Measurements from ENCODE around the gene PLCD3.

The PLCD3 gene, protein sequence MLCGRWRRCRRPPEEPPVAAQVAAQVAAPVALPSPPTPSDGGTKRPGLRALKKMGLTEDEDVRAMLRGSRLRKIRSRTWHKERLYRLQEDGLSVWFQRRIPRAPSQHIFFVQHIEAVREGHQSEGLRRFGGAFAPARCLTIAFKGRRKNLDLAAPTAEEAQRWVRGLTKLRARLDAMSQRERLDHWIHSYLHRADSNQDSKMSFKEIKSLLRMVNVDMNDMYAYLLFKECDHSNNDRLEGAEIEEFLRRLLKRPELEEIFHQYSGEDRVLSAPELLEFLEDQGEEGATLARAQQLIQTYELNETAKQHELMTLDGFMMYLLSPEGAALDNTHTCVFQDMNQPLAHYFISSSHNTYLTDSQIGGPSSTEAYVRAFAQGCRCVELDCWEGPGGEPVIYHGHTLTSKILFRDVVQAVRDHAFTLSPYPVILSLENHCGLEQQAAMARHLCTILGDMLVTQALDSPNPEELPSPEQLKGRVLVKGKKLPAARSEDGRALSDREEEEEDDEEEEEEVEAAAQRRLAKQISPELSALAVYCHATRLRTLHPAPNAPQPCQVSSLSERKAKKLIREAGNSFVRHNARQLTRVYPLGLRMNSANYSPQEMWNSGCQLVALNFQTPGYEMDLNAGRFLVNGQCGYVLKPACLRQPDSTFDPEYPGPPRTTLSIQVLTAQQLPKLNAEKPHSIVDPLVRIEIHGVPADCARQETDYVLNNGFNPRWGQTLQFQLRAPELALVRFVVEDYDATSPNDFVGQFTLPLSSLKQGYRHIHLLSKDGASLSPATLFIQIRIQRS

DNA sequence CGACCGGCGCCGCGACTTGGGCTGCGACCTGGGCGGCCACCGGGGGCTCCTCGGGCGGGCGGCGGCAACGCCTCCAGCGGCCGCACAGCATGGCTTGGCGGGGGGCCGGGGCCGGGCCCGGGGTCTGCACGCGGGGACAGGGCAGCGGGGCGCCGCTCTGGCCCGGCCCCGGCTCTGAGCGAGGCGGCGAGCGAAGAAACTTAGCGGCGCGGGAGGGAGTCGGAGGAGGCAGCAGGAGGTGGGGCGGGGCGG, at the start of gene PLCD3:
Gene PLCD3, minus strand, starts transcription at position 196 of the 252 bp plus-strand sequence. Its CDS starts 105 bp downstream, at position 91.
- no peak for DNase-seq

DNA sequence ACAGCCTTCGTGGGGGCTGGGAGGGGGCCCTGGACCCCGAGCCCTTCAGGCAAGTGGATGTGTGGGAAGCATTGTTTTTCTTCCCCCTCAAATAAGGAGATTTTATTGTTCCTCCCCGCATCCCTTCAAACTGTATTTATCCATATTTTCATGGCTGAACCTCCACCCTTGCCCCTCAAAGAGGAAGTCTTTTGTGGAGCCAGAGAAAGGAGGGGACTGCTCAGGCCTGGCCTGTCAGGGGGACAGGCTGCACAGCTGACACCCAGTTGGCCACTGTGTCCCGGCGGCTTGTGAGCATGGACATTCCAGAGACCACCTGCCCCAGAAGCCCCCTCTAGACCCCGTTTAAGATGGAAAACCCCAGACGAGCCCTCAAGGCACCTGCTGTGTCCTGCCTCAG, 45.2 kb upstream of the PLCD3 start:
- DNase-seq, result no peak

DNA sequence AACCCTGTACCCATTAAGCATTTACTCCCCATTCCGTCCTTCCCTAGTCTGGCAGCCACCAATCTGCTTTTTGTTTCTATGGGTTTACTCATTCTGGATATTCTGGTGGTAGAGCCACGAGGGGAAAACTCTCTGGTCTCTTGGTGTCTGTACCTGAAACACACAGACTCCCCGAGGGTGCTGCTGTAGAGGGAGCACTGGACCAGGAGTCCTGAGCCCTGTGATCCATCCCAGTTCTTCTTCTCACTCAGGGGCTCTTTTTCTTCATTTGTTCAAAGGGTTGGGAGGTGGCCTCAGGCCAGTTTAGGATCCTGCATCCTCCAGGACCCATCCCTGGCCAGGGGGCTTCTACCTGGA, 43.4 kb upstream of the PLCD3 start:
- no peak for DNase-seq

DNA sequence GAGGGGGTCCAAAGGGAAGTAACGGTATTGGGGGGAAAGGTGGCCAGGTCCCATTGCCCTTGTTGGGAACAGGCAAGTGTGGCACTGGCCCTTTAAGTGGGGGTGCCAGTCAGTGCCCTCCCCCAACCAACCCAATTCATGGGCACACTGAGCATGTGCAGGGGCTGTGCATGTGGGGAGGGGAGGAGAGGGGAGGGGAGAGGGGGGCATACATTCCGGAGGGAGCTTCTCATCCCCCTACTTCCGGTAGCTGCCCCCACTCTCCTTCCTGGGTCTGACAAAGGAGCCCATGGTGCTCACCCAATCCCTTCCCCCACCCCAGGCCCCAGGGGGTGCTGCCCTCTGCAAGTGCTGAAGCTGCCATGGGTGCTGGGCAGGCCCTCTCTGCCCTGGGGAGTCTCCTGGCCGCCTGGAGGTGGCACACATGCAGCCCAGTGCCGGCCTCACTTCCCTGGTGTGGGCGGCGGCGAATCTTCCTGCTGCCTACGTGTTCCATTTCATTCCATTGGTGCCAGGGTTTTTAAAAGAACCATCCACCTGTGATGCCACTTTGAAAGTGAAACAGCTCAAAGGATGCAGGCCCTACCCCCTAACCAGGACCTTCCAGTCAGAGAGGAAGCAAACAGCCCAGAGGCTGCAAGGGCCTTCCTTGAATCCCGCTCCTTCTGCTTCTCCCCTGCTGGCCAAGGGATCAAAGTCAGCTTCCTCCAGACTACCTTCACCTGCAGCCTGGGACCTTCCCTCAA, 40.4 kb upstream of the PLCD3 start:
- DNase-seq, result peak; percentile 69 to 73

DNA sequence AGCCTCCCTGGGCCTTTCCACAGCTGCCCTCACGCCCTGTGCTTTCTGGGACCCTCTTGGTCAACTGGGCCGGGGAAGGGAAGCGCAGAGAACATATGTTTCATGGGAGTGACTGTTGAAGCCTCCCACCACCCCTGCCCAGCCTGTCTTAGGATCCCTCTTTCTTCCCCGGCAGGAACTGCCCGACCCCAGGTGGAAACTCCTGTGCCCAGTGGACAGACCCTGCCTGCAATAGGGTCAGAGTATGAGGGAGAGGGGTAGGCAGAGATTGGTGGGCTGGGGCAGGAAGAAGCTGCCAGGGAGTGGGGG, 39.9 kb upstream of the PLCD3 start:
- no peak for DNase-seq

DNA sequence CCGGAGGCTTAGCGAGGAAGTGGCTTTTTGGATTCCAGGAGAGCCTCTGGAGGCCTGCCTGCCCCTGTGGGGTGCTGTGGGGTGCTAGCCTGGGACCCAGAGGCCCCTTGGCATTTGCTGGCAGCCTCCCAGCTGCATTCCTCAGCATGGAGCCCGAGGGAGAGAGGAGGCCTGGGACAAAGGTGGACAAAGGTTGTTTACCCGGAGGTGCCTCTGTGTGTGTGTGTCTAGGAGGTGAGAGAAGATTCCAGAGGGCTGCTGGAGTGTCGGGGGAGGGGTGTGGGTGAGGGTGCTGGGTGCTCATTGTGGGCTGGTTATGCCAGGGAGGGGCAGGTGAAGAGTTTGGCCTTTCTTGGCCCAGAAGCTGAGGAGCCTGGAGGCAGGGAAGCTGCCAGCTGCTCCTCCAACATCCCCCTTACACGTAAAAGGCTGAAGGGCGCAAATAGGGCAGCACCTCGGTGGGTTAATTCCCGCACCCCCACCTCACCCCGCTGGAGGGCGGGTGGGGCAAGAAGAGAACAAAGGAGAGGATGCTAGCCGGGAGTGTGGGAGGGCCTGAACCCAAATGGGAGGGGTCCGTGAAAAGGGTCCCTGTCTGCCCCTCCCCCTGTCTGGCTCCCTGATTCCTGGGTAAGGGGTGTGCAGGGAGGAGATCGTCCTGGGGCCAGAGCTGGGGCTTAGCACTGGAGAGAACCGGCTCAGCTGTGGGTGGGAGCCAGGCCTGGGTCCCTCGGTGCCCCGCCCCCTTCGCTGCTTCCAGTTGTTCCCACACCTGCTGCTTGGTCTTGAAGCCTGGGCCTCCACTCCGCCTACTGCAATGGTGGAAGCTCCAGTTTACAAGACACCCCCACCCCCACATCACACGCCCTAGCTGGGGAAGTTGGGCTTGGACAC, 39.3 kb upstream of the PLCD3 start:
- DNase-seq, result no peak

DNA sequence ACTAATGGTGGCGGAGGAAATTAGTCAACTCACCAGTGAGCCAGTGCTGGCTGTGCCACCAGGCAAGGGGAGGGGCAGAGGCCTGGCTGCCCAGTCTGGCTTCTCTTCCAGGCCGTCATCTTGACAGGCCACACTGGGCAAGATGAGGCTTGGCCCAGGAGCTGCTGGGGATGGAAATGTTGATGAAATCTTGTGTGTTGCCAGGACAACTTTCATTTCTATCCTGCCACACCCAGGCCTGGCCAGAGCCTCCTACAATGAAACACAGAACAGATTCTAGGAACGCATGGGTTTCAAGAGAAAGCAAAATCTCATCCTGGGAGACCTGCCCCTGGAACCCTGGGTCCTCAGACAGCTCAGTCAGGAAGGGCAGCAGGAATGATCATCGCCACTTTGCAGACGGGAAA, 38.6 kb upstream of the PLCD3 start:
- DNase-seq, result no peak

DNA sequence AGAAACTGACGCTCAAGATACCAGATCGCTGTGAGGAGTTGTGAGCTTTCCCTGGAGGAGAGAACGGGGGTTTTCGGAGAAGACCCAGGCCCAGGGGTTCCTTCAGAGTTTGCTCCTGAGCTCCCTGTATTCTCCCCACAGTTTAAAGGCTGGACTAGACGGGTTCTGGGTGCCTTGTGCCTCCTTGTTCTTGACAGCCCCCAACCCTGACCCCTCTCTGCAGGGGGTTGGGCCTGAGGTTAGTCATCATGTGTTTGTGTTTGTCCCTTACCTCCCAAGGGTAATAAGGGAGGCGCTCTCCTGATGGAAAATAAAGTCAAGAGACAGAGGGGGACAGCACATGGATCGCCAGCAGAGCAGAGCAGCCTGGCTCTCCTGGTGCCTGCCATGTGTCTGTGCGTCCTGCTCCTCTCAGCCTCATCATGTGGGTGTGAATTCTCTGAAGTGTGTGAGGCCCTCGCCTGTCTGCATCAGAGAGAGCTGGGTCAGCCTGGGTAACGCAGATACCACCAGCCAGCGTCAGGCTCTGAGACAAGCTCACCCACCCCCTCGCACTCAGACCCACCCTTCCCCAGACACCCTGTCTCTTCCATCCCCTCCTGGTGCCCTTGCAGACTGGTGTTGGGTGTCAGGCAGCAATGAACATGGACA, 38.1 kb upstream of the PLCD3 start:
- no peak for DNase-seq

DNA sequence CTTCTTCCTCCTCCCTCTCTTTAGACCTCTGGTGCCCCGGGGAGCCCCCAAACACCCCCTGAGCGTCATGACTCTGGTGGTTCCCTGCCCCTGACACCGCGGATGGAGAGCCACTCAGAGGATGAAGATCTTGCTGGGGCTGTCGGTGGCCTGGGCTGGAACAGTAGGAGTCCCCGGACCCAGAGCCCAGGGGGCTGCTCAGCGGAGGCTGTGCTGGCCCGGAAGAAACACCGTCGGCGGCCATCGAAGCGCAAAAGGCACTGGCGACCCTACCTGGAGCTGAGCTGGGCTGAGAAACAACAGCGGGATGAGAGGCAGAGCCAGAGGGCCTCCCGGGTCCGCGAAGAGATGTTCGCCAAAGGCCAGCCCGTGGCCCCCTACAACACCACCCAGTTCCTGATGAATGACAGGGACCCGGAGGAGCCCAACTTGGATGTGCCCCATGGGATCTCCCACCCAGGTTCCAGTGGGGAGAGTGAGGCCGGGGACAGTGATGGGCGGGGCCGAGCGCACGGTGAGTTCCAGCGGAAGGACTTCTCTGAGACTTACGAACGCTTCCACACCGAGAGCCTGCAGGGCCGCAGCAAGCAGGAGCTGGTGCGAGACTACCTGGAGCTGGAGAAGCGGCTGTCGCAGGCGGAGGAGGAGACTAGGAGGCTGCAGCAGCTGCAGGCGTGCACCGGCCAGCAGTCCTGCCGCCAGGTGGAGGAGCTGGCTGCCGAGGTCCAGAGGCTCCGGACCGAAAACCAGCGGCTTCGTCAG, 36.9 kb upstream of the PLCD3 start:
- DNase-seq, result no peak

DNA sequence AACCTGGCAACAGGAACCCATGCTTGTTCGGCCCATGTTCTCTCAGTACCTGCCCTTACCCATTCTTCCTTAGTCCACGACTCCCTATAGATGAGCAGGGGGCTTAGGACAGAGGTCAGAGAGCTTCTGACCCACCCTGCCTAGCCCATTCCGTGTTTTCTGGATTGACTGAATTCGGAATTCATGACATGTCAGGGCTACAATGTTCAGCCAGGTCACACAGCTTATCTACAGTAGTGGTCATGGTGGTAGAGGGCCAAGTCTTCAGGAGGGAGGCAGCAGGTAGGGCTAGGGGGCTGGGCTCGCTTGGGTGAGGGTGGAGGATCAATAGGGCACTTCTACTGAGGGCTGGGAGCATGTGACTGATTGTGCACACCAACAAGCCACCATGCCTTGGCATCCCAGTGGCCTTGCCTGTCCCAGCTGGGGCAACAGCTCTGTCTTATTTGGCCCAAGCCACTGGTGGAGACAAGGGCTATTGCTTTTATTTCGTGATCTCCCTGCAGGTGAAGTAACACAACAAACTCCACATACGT, 32.5 kb upstream of the PLCD3 start:
- DNase-seq, result no peak

DNA sequence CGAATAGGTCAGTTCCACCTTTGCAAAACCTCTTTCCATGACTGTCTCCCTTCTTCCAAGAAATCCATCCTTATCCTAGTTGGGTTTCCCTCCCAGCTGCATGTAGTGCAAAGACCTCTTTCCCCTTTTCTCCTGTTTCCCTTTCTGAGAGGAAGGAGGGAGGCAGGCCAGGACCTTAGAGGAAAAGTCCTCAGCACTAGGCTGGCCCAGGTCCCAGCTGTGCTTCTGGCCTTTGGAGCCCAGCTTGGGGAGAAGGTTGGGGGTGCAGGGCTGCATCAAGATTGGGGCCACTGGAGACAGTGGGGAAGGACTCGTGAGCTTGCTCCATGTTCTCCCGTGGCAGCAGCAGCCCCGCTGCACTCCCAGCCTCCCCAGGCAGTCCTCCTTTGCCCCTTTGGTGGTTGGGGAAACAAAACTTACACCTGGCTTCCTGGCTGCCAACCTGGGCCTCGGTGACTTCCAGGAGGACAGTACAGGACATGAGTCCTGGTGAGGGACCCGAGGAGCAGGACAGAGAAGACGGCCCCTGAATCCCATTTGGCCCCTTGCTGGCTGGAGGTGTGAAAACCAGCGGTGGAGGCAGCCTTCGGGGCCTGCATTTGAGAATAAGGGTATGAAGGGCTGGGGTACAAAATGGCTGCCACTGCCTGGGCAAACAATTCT, 29.8 kb upstream of the PLCD3 start:
- DNase-seq, result no peak

DNA sequence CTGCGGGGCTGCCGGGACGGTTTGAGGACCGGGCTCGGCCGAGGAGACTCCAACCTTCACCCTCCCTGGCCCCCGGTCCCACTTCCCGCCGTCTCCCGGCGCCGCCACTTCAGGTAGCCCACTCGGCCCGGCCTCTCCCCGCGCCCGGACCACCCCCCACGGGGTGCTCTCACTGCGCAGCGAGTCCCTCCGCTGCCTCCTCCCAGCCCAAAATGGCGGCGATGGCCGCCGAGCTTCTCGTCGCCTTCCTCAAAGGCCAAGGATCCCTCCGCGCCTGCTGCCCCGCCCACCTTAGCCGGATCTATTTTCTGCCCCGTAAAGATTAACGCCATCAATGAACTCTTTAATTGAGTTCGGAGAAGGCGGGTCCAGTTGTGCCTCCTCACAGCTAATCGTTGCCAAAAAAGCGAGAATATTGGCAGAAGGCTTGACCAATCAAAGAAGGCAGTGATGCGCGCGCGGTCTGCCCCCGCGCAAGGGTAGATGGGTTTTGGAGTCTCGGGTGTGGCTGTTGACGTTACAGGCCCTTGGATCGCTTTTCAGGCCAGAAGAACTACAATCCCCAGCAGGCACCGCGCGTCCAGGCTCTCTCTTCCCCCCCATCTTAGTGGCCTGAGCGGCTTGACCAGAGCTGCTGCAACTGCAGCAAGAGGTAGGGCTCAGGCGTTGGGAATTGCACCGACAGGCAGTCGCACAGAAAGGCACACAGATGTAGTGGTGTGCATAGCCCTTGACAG, 29.1 kb upstream of the PLCD3 start, which contains the start of gene HEXIM2:
Gene HEXIM2, plus strand, starts transcription at position 588 of the 737 bp plus-strand sequence. CDS start 919 bp downstream, outside the sequence.
- DNase-seq, result peak; percentile 98 to 99

DNA sequence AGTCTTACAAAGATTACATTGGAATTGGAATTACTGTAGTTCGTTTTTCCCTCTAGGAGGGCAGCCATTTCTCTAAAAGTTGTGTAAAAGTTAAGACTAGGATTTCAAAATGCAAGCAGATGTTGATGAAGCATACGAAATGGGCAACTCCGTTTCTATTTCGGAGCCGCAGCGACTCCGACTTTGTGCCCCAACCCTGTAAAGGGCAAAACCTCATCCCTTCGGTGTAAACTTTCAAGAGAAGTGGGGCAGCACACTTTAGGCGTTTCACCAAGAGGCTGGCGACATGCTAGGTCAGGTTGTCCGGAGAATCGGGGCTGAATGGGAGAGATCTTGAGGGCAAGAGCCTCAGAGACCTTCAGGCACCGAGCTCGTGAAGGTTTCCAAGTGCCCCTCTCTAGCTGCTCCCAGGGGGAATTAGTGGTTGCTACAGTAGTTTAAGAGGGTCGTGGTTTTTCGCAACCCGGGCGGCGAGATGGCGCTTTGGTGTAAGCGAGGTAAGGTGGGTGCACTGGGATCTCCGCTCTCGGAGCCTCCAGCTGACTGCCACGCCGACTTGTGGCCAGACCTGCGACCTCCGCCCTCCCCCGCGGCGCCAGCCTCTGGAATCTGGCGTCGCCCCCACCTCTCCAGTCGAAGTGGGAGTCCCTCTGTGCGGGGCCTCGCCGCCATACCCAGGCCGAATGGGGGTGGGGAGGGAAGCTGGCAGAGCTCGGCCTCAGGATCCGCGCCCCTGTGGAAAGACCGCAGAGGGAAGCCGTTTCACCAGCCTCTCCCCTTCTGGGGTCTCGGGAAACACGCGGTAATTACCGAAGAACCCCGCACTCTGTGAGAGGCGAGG, 28.4 kb upstream of the PLCD3 start:
- DNase-seq, result peak; percentile 77 to 78

DNA sequence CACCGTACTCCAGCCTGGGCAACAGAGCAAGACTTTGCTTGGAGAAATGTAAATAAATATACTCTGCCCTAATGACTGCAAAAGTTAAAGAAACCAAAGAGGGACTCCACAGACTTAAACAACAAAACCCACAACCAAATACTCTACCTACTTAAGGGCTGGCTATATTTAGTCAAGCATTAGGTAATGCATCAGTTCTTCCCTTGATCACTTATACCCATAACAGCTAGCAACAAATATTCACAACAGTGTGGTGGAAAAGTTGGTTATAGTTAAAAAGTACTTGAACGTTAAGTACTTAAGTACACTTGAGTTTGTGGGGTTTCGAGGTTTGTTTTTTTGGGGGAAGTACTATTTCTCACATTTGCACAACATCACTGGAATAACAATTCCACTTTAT, 23.9 kb upstream of the PLCD3 start:
- no peak for DNase-seq

DNA sequence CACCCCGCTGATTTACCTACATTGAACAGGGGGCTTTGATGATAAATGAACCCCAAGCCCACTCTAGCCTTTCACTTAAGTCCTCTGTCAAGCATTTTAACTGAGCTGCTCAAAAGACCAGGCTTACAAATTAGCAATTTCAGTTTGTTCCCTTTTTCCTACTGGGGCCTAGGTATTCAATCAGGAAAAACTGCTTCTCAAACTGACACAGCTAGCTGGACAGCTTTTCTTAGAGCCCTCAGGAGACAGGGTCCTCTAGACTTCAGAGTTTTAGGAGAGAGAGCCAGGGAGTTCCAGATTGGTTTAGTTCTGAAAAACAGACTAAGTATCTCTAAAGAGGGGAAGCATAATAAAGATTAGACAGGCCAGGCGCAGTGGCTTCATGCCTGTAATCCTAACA, 23.2 kb upstream of the PLCD3 start:
- no peak for DNase-seq

DNA sequence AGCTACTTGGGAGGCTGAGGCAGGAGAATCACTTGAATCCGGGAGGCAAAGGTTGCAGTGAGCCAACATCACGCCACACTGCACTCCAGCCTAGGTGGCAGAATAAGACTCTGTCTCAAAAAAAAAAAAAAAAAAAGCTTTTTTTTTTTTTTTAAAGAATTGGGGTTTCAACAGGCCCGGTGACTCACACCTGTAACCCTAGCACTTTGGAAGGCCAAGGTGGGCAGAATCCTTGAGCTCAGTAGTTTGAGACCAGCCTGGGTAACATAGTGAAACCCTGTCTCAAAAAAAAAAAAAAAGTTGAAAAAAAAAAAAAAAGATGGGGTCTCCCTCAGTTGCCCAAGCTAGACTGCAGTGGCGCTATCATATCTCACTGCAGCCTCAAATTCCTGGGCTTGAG, 22.7 kb upstream of the PLCD3 start:
- no peak for DNase-seq

DNA sequence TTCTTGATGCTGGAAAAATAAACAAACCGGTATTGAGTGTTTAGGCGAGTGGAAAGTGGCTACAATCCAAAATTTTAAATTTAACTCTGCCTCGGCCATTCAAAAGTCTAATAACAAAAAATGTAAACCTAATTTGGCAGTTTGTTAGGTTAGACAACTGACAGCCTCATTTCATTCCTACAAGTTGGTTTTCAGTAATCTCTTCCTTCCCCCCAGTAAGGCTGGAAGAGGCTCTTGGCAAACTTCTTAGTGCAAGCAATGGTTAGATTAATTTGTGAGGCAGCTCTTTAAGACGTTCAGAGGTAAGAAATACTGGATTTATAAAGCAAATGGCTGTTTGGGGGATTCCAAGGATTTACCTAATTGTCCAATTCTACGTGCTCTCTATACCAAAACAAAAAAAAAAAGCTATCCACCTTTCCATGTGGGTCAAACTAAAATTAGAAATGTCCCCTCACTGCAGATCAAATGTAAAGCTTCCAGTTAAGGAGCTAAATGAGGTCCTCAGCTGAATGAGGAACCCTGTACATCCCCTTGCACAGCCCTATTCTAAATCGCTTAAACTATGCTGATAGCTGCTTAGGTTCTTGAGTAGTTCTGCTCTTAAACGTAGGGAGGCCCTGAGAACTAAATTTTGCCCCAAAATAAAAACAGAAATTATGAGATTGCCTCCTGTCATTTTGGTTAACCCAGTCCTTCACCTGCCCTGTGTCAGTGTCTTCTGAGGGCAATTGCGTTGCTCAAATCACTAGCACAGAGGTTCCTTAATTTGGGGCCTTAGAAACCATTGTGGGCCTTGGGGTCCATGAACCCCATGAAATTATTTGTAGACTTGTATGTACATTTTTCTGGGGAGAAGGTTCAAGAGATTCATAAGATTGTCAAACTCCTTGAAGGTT, 18.8 kb upstream of the PLCD3 start:
- no peak for DNase-seq

All from activated T-cell treated with anti-CD3 and anti-CD28 coated beads, Interleukin-2, amount 50 U/mL, for 48 hours (primary cell).